Loucy (cell line): ENCODE results near the gene NSL1.

Experiments used
- CTCF ChIP-seq: fragments of 200-600 bp; sonication (generic); conservative IDR thresholded peaks from 2 replicates; pipeline ENCODE4 v1.5.1; 2014; ENCODE audit warnings: mild to moderate bottlenecking, antibody characterized with exemption, low read length
- EZH2phosphoT487 ChIP-seq: fragments of 200-600 bp; IDR thresholded peaks from 2 replicates; pipeline ENCODE4 v1.6.1; 2018; ENCODE audit warnings: antibody characterized with exemption, mild to moderate bottlenecking, moderate library complexity, borderline replicate concordance

- TF ChIP-seq CTCF (no peak), EZH2phosphoT487 (no peak)
Observed at GRCh38 chr1:212777151-212777550, 14.4 kb downstream of the NSL1 start.
